Neural progenitor cell (in vitro differentiated cells): ENCODE results near the gene NRM. TPM values are rescaled to one million over a fixed set of nuclear protein-coding genes. Genes with fewer than 3 reads are reported as not detected.
"Not testable (repeated sequence)": the region's sequence is repeated elsewhere in the genome, so short reads cannot be mapped to it uniquely, and the experiment has no call there.

ENCODE experiments used
- DNase-seq: peaks from one replicate; pipeline ENCODE4 v3.0.0-alpha.2; 2016; ENCODE audit warnings: low spot score
- H2AFZ ChIP-seq: fragments of 200-600 bp; sonication (generic); replicated peaks from 2 replicates; pipeline ENCODE4 v1.6.1; 2016; ENCODE audit warnings: antibody characterized with exemption
- H3F3A ChIP-seq: fragments of 200-600 bp; sonication (generic); 2 replicates; pipeline ENCODE4 v1.6.1; 2016; ENCODE audit warnings: antibody characterized with exemption, low read depth
- H3K27ac ChIP-seq: fragments of 200-600 bp; sonication (generic); 2 replicates; pipeline ENCODE4 v1.5.1; 2016; ENCODE audit warnings: mild to moderate bottlenecking
- H3K27me3 ChIP-seq: fragments of 200-600 bp; sonication (generic); 2 replicates; pipeline ENCODE4 v1.6.1; 2016; ENCODE audit warnings: mild to moderate bottlenecking, moderate library complexity
- H3K36me3 ChIP-seq: fragments of 200-600 bp; sonication (generic); 2 replicates; pipeline ENCODE4 v1.5.1; 2016
- H3K4me1 ChIP-seq: fragments of 200-600 bp; sonication (generic); 2 replicates; pipeline ENCODE4 v1.6.1; 2016; ENCODE audit warnings: mixed run types
- H3K4me2 ChIP-seq: fragments of 200-600 bp; sonication (generic); 2 replicates; pipeline ENCODE4 v1.6.1; 2016
- H3K4me3 ChIP-seq: fragments of 200-600 bp; sonication (generic); 2 replicates; pipeline ENCODE4 v1.5.1; 2016
- H3K79me2 ChIP-seq: fragments of 200-600 bp; sonication (generic); 2 replicates; pipeline ENCODE4 v1.6.1; 2016; ENCODE audit warnings: low read depth
- H3K9ac ChIP-seq: fragments of 200-600 bp; sonication (generic); 2 replicates; pipeline ENCODE4 v1.6.1; 2016
- H3K9me3 ChIP-seq: fragments of 200-600 bp; sonication (generic); 2 replicates; pipeline ENCODE4 v1.5.1; 2016; ENCODE audit warnings: low read depth
- H4K20me1 ChIP-seq: fragments of 200-600 bp; sonication (generic); 2 replicates; pipeline ENCODE4 v1.6.1; 2016; ENCODE audit warnings: low read depth
- H3K27ac Mint-ChIP-seq: 3 replicates; pipeline ENCODE4 v1.8.0; 2021; ENCODE audit warnings: mixed read lengths
- H3K27me3 Mint-ChIP-seq: 2 replicates; pipeline ENCODE4 v1.8.0; 2022; ENCODE audit warnings: low read depth, mild to moderate bottlenecking, inconsistent platforms, moderate library complexity, mixed read lengths; ENCODE audit not compliant: insufficient read depth
- H3K36me3 Mint-ChIP-seq: 3 replicates; pipeline ENCODE4 v1.8.0; 2021; ENCODE audit warnings: mixed read lengths
- H3K4me1 Mint-ChIP-seq: 3 replicates; pipeline ENCODE4 v1.8.0; 2021; ENCODE audit warnings: mixed read lengths
- H3K4me3 Mint-ChIP-seq: 3 replicates; pipeline ENCODE4 v1.8.0; 2021; ENCODE audit warnings: mild to moderate bottlenecking, moderate library complexity, mixed read lengths
- H3K9me3 Mint-ChIP-seq: 3 replicates; pipeline ENCODE4 v1.8.0; 2020; ENCODE audit warnings: mixed read lengths
- CTCF ChIP-seq: fragments of 200-600 bp; sonication (generic); IDR thresholded peaks from 2 replicates; pipeline ENCODE4 v1.5.1; 2017; ENCODE audit warnings: antibody characterized with exemption, mild to moderate bottlenecking
- EZH2 ChIP-seq: fragments of 200-600 bp; sonication (generic); IDR thresholded peaks from 2 replicates; pipeline ENCODE4 v1.6.1; 2017; ENCODE audit warnings: antibody characterized with exemption, mild to moderate bottlenecking, moderate library complexity
- EZH2phosphoT487 ChIP-seq: fragments of 200-600 bp; sonication (generic); IDR thresholded peaks from 2 replicates; pipeline ENCODE4 v1.6.1; 2017; ENCODE audit warnings: antibody characterized with exemption
- total RNA-seq: library from RNA; depleted of rRNA; stranded (reverse); fragments of >200 nt; gene quantifications from 2 replicates; pipeline ENCODE4 v1.2.3, GENCODE V29; 2015; ENCODE audit warnings: low replicate concordance

Gene NRM
- total RNA-seq, 1 donor from 2014 or later: 12.4 TPM

- TF ChIP-seq CTCF (peak; percentile 99), EZH2phosphoT487 (no peak)
- Histone ChIP-seq H3K27ac (no peak overlapping the region), H3K79me2 (peaks cover 72% of the 10 kb centered on the region), H3K4me3 (peak overlapping the region; percentile 85), H3K9me3 (no peaks in the 10 kb centered on the region), H3K9ac (peak overlapping the region; percentile 14), H3F3A (peaks cover 94% of the 10 kb centered on the region), H2AFZ (no peak overlapping the region), H3K4me1 (peaks cover 12% of the 10 kb centered on the region), H3K36me3 (peaks cover 4% of the 10 kb centered on the region), H4K20me1 (peaks cover 60% of the 10 kb centered on the region), H3K4me2 (peak overlapping the region; percentile 90), H3K27me3 (no peaks in the 10 kb centered on the region)
- Mint-ChIP-seq H3K36me3 (peaks cover 31% of the 10 kb centered on the region), H3K27me3 (peaks cover 13% of the 10 kb centered on the region), H3K9me3 (peaks cover 2% of the 10 kb centered on the region), H3K4me1 (peaks cover 49% of the 10 kb centered on the region), H3K4me3 (peak overlapping the region; percentile 98), H3K27ac (peak overlapping the region; percentile 90)
- peak; percentile 76 for DNase-seq
Observed at GRCh38 chr6:30722280-30723112, 31.7 kb upstream of the NRM start.

GRCh38 chr6:30722025-30722279, 31.2 kb upstream of the NRM start:
- H3K27me3 Mint-ChIP-seq: peaks cover 13% of the 10 kb centered on the region
- H3K27ac Mint-ChIP-seq: peak overlapping the region; percentile 37
- H3K9me3 Mint-ChIP-seq: not testable (repeated sequence)

GRCh38 chr6:30721198-30722024, 30.6 kb upstream of the NRM start:
- peak overlapping the region; percentile 90 for H3K9ac ChIP-seq
- H3K27me3 ChIP-seq: no peaks in the 10 kb centered on the region
- no peak overlapping the region for H2AFZ ChIP-seq
- H3K27ac Mint-ChIP-seq: peak overlapping the region; percentile 99
- peak overlapping the region; percentile 98 for H3K4me3 Mint-ChIP-seq
- DNase-seq: peak; percentile 96
- peaks cover 14% of the 10 kb centered on the region for H3K4me1 ChIP-seq
- peaks cover 79% of the 10 kb centered on the region for H3K79me2 ChIP-seq
- H3K27ac ChIP-seq: peak overlapping the region; percentile 85
- peaks cover 32% of the 10 kb centered on the region for H3K36me3 Mint-ChIP-seq
- TF ChIP-seq CTCF: peak; percentile 48
- no peak for TF ChIP-seq EZH2phosphoT487
- no peak for TF ChIP-seq EZH2
- peak overlapping the region; percentile 90 for H3K4me2 ChIP-seq
- no peaks in the 10 kb centered on the region for H3K9me3 ChIP-seq
- peaks cover 2% of the 10 kb centered on the region for H3K9me3 Mint-ChIP-seq
- peaks cover 49% of the 10 kb centered on the region for H4K20me1 ChIP-seq
- H3K4me1 Mint-ChIP-seq: peaks cover 60% of the 10 kb centered on the region
- peaks cover 13% of the 10 kb centered on the region for H3K27me3 Mint-ChIP-seq
- H3K4me3 ChIP-seq: peak overlapping the region; percentile 85
- peaks cover 4% of the 10 kb centered on the region for H3K36me3 ChIP-seq
- peaks cover 83% of the 10 kb centered on the region for H3F3A ChIP-seq

More at GRCh38 chr6:30722025-30722279, 31.2 kb upstream of the NRM start:
- not testable (repeated sequence) for H3K9me3 ChIP-seq, H3K27me3 ChIP-seq, H2AFZ ChIP-seq, DNase-seq, H3K27ac ChIP-seq, H3K36me3 ChIP-seq
- Histone ChIP-seq H3K4me3 (peak overlapping the region; percentile 85), H3K9ac (peak overlapping the region; percentile 14), H3K79me2 (peaks cover 73% of the 10 kb centered on the region), H3F3A (peaks cover 89% of the 10 kb centered on the region), H3K4me1 (peaks cover 12% of the 10 kb centered on the region), H4K20me1 (peaks cover 54% of the 10 kb centered on the region), H3K4me2 (peak overlapping the region; percentile 90)
- Mint-ChIP-seq H3K36me3 (peaks cover 31% of the 10 kb centered on the region), H3K4me3 (peak overlapping the region; percentile 98), H3K4me1 (peaks cover 55% of the 10 kb centered on the region)
